ENCODE data around the gene IKZF2. TPM values are rescaled to one million over a fixed set of nuclear protein-coding genes. Genes with fewer than 3 reads are reported as not detected.

IKZF2 gene
- total and polyA plus RNA-seq, 2 donors (not counting 3 experiments of a cell fraction or from before 2014, with no cell fraction given), result 0.08 to 0.46 TPM

DNA sequence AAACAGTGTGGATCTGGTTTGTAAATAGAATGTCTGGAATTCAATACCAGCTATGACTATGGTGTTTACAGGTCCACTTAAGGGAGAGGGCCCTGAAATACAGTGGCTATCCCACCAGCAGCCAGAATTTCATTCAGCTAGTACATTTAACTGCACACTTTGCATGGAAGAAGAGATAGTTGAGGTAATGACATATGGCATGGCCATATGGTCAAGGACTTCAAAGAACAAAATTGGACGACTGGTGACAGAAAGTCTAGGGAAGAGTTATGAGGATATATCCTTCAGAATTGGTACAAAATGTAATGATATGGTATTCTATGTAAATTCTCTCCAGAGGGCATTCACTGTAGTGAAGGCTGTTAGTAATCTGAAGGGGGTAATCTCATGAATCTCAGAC, 105.0 kb downstream of the IKZF2 start:
- no TSS peak for BruUV-seq (replicated peaks)

DNA sequence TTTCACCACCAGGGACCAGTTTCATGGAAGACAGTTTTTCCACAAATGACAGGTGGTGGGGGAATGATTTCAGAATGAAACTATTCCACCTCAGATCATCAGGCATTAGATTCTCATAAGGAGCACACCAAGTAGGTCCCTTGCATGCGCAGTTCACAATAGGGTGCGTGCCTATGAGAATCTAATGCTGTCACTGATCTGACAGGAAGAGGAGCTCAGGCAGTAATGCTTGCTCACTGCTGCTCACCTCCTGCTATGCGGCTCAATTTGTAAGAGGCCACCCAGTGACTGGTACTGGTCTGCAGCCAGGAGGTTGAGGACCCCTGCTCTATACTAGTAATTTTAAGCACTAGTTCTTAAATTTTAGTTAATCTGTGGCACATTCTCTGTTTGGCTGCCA, 107.8 kb downstream of the IKZF2 start:
- ChIA-PET POLR2A (no interaction called here), CTCF (interaction anchor here (0.8 kb wide), 1 partner anchor 25 kb away, joined by 3 read pairs; no protein-coding TSS in a partner anchor)
- intact Hi-C loops (cut with micrococcal nuclease) (no loop called here), dilution Hi-C loops (cut with MboI; ENCODE audit: extremely low pct_ligation_motif_present, low sequenced_read_pairs) (no loop called here)
- FAIRE-seq (no peak), DNase-seq (ENCODE audit: low read depth, low spot score) (no peak)
- no peak overlapping the region for H3K9ac ChIP-seq (replicated peaks; ENCODE audit: extremely low read depth, insufficient read depth, low read length)
- no peaks in the 10 kb centered on the region for H3K9me3 ChIP-seq (replicated peaks; ENCODE audit: control insufficient read depth, insufficient read depth, low read length)
- no peaks in the 10 kb centered on the region for H3K79me2 ChIP-seq (ENCODE audit: control insufficient read depth, insufficient read depth, low read length)
- no peak overlapping the region for H2AFZ ChIP-seq (ENCODE audit: low read depth, low read length)
- no peak for TF ChIP-seq POLR2AphosphoS5 (IDR thresholded peaks at IDR 0.05; ENCODE audit: insufficient read depth, low read depth, low read length)
- no peak for TF ChIP-seq FOS (IDR thresholded peaks at IDR 0.05; ENCODE audit: borderline replicate concordance, insufficient read depth, low read length)
- TF ChIP-seq EZH2 (IDR thresholded peaks at IDR 0.05; ENCODE audit: borderline replicate concordance, low read depth, low read length, severe bottlenecking), result no peak
- TF ChIP-seq, protein P1, sequence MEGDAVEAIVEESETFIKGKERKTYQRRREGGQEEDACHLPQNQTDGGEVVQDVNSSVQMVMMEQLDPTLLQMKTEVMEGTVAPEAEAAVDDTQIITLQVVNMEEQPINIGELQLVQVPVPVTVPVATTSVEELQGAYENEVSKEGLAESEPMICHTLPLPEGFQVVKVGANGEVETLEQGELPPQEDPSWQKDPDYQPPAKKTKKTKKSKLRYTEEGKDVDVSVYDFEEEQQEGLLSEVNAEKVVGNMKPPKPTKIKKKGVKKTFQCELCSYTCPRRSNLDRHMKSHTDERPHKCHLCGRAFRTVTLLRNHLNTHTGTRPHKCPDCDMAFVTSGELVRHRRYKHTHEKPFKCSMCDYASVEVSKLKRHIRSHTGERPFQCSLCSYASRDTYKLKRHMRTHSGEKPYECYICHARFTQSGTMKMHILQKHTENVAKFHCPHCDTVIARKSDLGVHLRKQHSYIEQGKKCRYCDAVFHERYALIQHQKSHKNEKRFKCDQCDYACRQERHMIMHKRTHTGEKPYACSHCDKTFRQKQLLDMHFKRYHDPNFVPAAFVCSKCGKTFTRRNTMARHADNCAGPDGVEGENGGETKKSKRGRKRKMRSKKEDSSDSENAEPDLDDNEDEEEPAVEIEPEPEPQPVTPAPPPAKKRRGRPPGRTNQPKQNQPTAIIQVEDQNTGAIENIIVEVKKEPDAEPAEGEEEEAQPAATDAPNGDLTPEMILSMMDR (IDR thresholded peaks at IDR 0.05; ENCODE audit: extremely low read depth in 1 of 2, insufficient read depth in 1 of 2, low read depth in 1 of 2, low read length in 2 of 2), result no peak
- no peak for TF ChIP-seq MYC (IDR thresholded peaks at IDR 0.05; ENCODE audit: low read depth, low read length)
- no peak for TF ChIP-seq GATA2 (IDR thresholded peaks at IDR 0.05; ENCODE audit: insufficient read depth, insufficient read length, low read depth, low read length)
- TF ChIP-seq POLR2A (IDR thresholded peaks at IDR 0.05; ENCODE audit: low read depth, low read length), result no peak
- no peaks in the 10 kb centered on the region for H3K9me1 ChIP-seq (replicated peaks; ENCODE audit: control insufficient read depth, extremely low read depth, insufficient read depth, low read length)
- H3K4me2 ChIP-seq (ENCODE audit: insufficient read depth, low read length), result no peak overlapping the region
- H3K4me3 ChIP-seq (replicated peaks in 1 of 3; ENCODE audit: insufficient read depth in 1 of 3, low read depth in 1 of 3, low read length in 3 of 3), result no peak overlapping the region
- H3K4me1 ChIP-seq (ENCODE audit: control insufficient read depth, extremely low read depth, insufficient read depth, low read length), result no peaks in the 10 kb centered on the region
- no peaks in the 10 kb centered on the region for H3K36me3 ChIP-seq (ENCODE audit: control insufficient read depth in 2 of 2, extremely low read depth in 1 of 2, insufficient read depth in 2 of 2, low read length in 2 of 2)
- BruUV-seq (replicated peaks), result no TSS peak
- H3K27me3 ChIP-seq (ENCODE audit: control insufficient read depth in 2 of 2, insufficient read depth in 2 of 2, low read length in 2 of 2), result no peaks in the 10 kb centered on the region
- no peaks in the 10 kb centered on the region for H4K20me1 ChIP-seq (replicated peaks; ENCODE audit: control insufficient read depth, extremely low read depth, insufficient read depth, low read length)
- H3K27ac ChIP-seq (ENCODE audit: insufficient read depth, low read depth, low read length), result no peak overlapping the region

More for the DNA sequence above, 105.0 kb downstream of the IKZF2 start:
- Histone ChIP-seq H3K27ac (ENCODE audit: insufficient read depth, low read depth, low read length) (no peak overlapping the region), H3K9me3 (replicated peaks; ENCODE audit: control insufficient read depth, insufficient read depth, low read length) (no peaks in the 10 kb centered on the region), H3K79me2 (ENCODE audit: control insufficient read depth, insufficient read depth, low read length) (no peaks in the 10 kb centered on the region), H3K4me1 (ENCODE audit: control insufficient read depth, extremely low read depth, insufficient read depth, low read length) (no peaks in the 10 kb centered on the region), H2AFZ (ENCODE audit: low read depth, low read length) (no peak overlapping the region), H3K4me3 (replicated peaks in 1 of 3; ENCODE audit: insufficient read depth in 1 of 3, low read depth in 1 of 3, low read length in 3 of 3) (no peak overlapping the region), H3K4me2 (ENCODE audit: insufficient read depth, low read length) (no peak overlapping the region), H3K9me1 (replicated peaks; ENCODE audit: control insufficient read depth, extremely low read depth, insufficient read depth, low read length) (no peaks in the 10 kb centered on the region), H4K20me1 (replicated peaks; ENCODE audit: control insufficient read depth, extremely low read depth, insufficient read depth, low read length) (no peaks in the 10 kb centered on the region), H3K9ac (replicated peaks; ENCODE audit: extremely low read depth, insufficient read depth, low read length) (no peak overlapping the region), H3K36me3 (ENCODE audit: control insufficient read depth in 2 of 2, extremely low read depth in 1 of 2, insufficient read depth in 2 of 2, low read length in 2 of 2) (no peaks in the 10 kb centered on the region), H3K27me3 (ENCODE audit: control insufficient read depth in 2 of 2, insufficient read depth in 2 of 2, low read length in 2 of 2) (no peaks in the 10 kb centered on the region)
- dilution Hi-C loops (cut with MboI; ENCODE audit: extremely low pct_ligation_motif_present, low sequenced_read_pairs), result no loop called here
- no peak for FAIRE-seq
- ChIA-PET CTCF (no interaction called here), POLR2A (no interaction called here)
- intact Hi-C loops (cut with micrococcal nuclease), result no loop called here
- DNase-seq (ENCODE audit: low read depth, low spot score), result no peak
- TF ChIP-seq EZH2 (IDR thresholded peaks at IDR 0.05; ENCODE audit: borderline replicate concordance, low read depth, low read length, severe bottlenecking) (no peak), GATA2 (IDR thresholded peaks at IDR 0.05; ENCODE audit: insufficient read depth, insufficient read length, low read depth, low read length) (no peak), POLR2A (IDR thresholded peaks at IDR 0.05; ENCODE audit: low read depth, low read length) (no peak)

All from endothelial cell of umbilical vein (primary cell).